CD14-positive monocyte (primary cell): ENCODE measurements around the gene CMTM8. TPM values are rescaled to one million over a fixed set of nuclear protein-coding genes. Genes with fewer than 3 reads are reported as not detected.

Source experiments
- DNase-seq, 3 donors: peaks; one replicate each; pipeline ENCODE4 v3.0.0-alpha.2; 2011 to 2022
- H2AFZ ChIP-seq: 2 replicates; pipeline ENCODE4 v1.6.0; 2012; ENCODE audit warnings: mild to moderate bottlenecking, low read depth, low read length, inconsistent platforms; ENCODE audit not compliant: insufficient read depth, poor library complexity, severe bottlenecking
- H3K27ac ChIP-seq, 2 donors: 1 replicate in 1 of 2; 2 replicates in 1 of 2; pipeline ENCODE4 v1.5.1; 2012 to 2013; ENCODE audit warnings: low read length in 2 of 2, control low read depth in 1 of 2, inconsistent platforms in 1 of 2, low read depth in 1 of 2, mild to moderate bottlenecking in 1 of 2
- H3K27me3 ChIP-seq, 2 donors: one replicate each; pipeline versions ENCODE4 v1.6.0 to v1.6.1; 2011 to 2013; ENCODE audit warnings: low read length in 2 of 2; ENCODE audit not compliant: control insufficient read depth in 2 of 2, insufficient read depth in 2 of 2
- H3K36me3 ChIP-seq, 2 donors: replicated peaks in 1 of 2; 1 replicate in 1 of 2; 2 replicates in 1 of 2; pipeline versions ENCODE4 v1.5.1 to v1.6.1; 2012 to 2013; ENCODE audit warnings: low read length in 2 of 2, control low read depth in 1 of 2, inconsistent platforms in 1 of 2, mild to moderate bottlenecking in 1 of 2; ENCODE audit not compliant: insufficient read depth in 2 of 2, control insufficient read depth in 1 of 2
- H3K4me1 ChIP-seq, 2 donors: 1 replicate in 1 of 2; 2 replicates in 1 of 2; pipeline versions ENCODE4 v1.5.1 to v1.6.1; 2012 to 2013; ENCODE audit warnings: low read length in 2 of 2, control low read depth in 1 of 2, inconsistent platforms in 1 of 2, mild to moderate bottlenecking in 1 of 2, moderate library complexity in 1 of 2; ENCODE audit not compliant: insufficient read depth in 2 of 2, control insufficient read depth in 1 of 2
- H3K4me2 ChIP-seq: replicated peaks from 2 replicates; pipeline ENCODE3; 2012; ENCODE audit warnings: low read length, moderate library complexity, mild to moderate bottlenecking; ENCODE audit not compliant: poor library complexity, severe bottlenecking; ENCODE audit errors: extremely low read depth
- H3K4me3 ChIP-seq, 3 experiments: fragments of 200-600 bp in 1 of 3; sonication (generic) in 1 of 3; replicated peaks in 1 of 3; 1 replicate in 2 of 3; 2 replicates in 1 of 3; pipeline ENCODE4 v1.5.1; 2011 to 2013; ENCODE audit warnings: low read length in 3 of 3, mild to moderate bottlenecking in 3 of 3, control low read depth in 2 of 3, low read depth in 2 of 3, inconsistent platforms in 1 of 3, moderate library complexity in 1 of 3
- H3K79me2 ChIP-seq: 2 replicates; pipeline ENCODE4 v1.6.0; 2012; ENCODE audit warnings: mild to moderate bottlenecking, control low read depth, inconsistent platforms, low read length, moderate library complexity; ENCODE audit not compliant: insufficient read depth
- H3K9ac ChIP-seq: 2 replicates; pipeline ENCODE4 v1.6.0; 2017; ENCODE audit warnings: low read length, mild to moderate bottlenecking; ENCODE audit not compliant: insufficient read depth, poor library complexity, severe bottlenecking
- H3K9me3 ChIP-seq, 2 donors: replicated peaks in 1 of 2; 1 replicate in 1 of 2; 2 replicates in 1 of 2; pipeline versions ENCODE4 v1.5.1 to v1.6.1; 2012 to 2013; ENCODE audit warnings: low read length in 2 of 2, control low read depth in 1 of 2; ENCODE audit not compliant: control insufficient read depth in 1 of 2, insufficient read depth in 1 of 2
- H4K20me1 ChIP-seq: 2 replicates; pipeline ENCODE4 v1.6.0; 2012; ENCODE audit warnings: mild to moderate bottlenecking, low read length, control low read depth, moderate library complexity; ENCODE audit not compliant: insufficient read depth
- H3K27ac Mint-ChIP-seq, 7 donors: one replicate each; pipeline ENCODE4 v1.8.0; 2020; ENCODE audit warnings: mild to moderate bottlenecking in 7 of 7, mixed read lengths in 7 of 7, moderate library complexity in 6 of 7, inconsistent platforms in 2 of 7
- H3K27me3 Mint-ChIP-seq, 3 donors: one replicate each; pipeline ENCODE4 v1.8.0; 2021 to 2022; ENCODE audit warnings: low read depth in 3 of 3, mild to moderate bottlenecking in 3 of 3, mixed read lengths in 3 of 3, moderate library complexity in 3 of 3, inconsistent platforms in 1 of 3
- H3K36me3 Mint-ChIP-seq, 2 donors: one replicate each; pipeline ENCODE4 v1.8.0; 2020; ENCODE audit warnings: mixed read lengths in 2 of 2, inconsistent platforms in 1 of 2, mild to moderate bottlenecking in 1 of 2
- H3K4me1 Mint-ChIP-seq: one replicate; pipeline ENCODE4 v1.8.0; 2020; ENCODE audit warnings: mild to moderate bottlenecking, mixed read lengths
- H3K4me3 Mint-ChIP-seq, 2 donors: one replicate each; pipeline ENCODE4 v1.8.0; 2020; ENCODE audit warnings: mild to moderate bottlenecking in 2 of 2, mixed read lengths in 2 of 2, moderate library complexity in 1 of 2
- H3K9me3 Mint-ChIP-seq, 7 donors: one replicate each; pipeline ENCODE4 v1.8.0; 2020 to 2022; ENCODE audit warnings: mixed read lengths in 7 of 7, mild to moderate bottlenecking in 6 of 7, moderate library complexity in 6 of 7, inconsistent platforms in 2 of 7
- CTCF ChIP-seq: fragments of 200-600 bp; IDR thresholded peaks from one replicate; pipeline ENCODE4 v1.8.0; 2022; ENCODE audit warnings: antibody characterized with exemption, mild to moderate bottlenecking
- WGBS: methylation state at CpG from one replicate; pipeline ENCODE4 v1.1.5; 2013; ENCODE audit warnings: missing lambda C conversion rate; ENCODE audit not compliant: insufficient coverage; 5-methylcytosine and 5-hydroxymethylcytosine counted together
- intact Hi-C, 2 donors: fragments of 100-400 bp; cut with micrococcal nuclease; formaldehyde crosslinking; loops; one replicate each; pipeline versions ENCODE4 v1.15.0 to v1.15.1; 2023
- polyA plus RNA-seq, 3 donors: library from polyadenylated mRNA; depleted of rRNA in 1 of 3; unstranded in 2 of 3; stranded (reverse) in 1 of 3; fragments of 300-500 nt in 2 of 3; fragments of >200 nt in 1 of 3; fragmentation: Illumina TruSeq in 2 of 3; gene quantifications; 1 replicate in 2 of 3; 2 replicates in 1 of 3; pipeline ENCODE4 v1.2.3, GENCODE V29; 2012 to 2021

Gene CMTM8
- polyA plus RNA-seq, 3 donors = 0.46 to 2.5 (median 0.94) TPM

DNA sequence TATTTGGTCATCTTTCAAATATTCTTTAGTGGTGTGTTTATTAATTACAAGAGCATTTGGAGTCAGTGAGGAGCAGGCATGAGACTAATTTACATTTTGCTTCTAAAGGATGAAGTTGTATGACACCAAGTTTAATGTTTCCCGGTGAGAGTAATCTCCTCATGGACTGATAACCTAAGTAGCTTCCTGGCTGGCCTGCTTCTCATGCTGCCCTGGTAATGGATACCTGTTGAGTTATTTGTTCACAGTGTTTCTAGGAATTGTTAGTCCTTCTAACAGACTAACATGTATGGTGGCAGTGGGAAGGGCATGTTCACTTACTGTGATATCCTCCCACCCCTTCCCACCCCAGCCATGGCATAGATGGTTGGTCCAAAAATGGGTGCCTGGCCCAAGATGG is 83.8 kb downstream of the CMTM8 start:
- Histone ChIP-seq H3K27ac (no peak overlapping the region), H3K9me3 (no peaks in the 10 kb centered on the region), H3K79me2 (no peaks in the 10 kb centered on the region), H3K27me3 (peaks cover 0 to 3% of the 10 kb centered on the region in 2 donors), H3K4me1 (no peaks in the 10 kb centered on the region), H2AFZ (no peak overlapping the region), H3K36me3 (no peaks in the 10 kb centered on the region), H3K4me3 (no peak overlapping the region), H3K4me2 (no peak overlapping the region), H4K20me1 (no peaks in the 10 kb centered on the region), H3K9ac (no peak overlapping the region)
- intact Hi-C loops = no loop called here
- Mint-ChIP-seq H3K9me3 (no peaks in the 10 kb centered on the region), H3K4me1 (peaks cover 8% of the 10 kb centered on the region), H3K4me3 (no peak overlapping the region), H3K27ac (no peak overlapping the region), H3K27me3 (peaks cover 4 to 15% (median 8%) of the 10 kb centered on the region in 3 donors), H3K36me3 (no peaks in the 10 kb centered on the region)
- TF ChIP-seq CTCF = no peak
- no peak for DNase-seq
- 100% methylated on average over 1 of the region's 1 CpG for WGBS

DNA sequence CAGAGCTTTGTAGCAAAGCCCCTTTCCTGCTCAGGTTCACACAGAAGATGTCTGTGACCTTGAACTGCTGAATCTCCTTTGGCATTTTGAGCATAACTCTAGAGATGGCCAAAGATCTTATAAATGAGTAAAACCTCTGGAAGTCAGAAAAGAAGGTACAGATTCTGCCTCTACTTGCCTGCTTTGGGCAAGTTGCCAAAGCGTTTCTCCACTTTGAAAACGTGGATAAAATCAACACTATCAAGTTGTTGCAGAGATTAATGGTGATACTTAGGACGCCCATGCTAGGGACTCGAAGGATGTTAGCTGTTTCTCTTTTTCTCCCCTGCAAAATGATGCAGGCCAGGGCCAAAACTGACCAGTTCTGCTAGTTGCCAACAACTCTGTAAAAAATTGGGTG is 85.1 kb downstream of the CMTM8 start:
- Mint-ChIP-seq H3K36me3 (no peaks in the 10 kb centered on the region), H3K27me3 (peaks cover 2 to 15% (median 12%) of the 10 kb centered on the region in 3 donors), H3K4me3 (no peak overlapping the region), H3K4me1 (peaks cover 8% of the 10 kb centered on the region), H3K27ac (no peak overlapping the region), H3K9me3 (no peaks in the 10 kb centered on the region)
- Histone ChIP-seq H3K4me1 (no peaks in the 10 kb centered on the region), H2AFZ (no peak overlapping the region), H3K79me2 (no peaks in the 10 kb centered on the region), H3K4me2 (no peak overlapping the region), H3K9me3 (no peaks in the 10 kb centered on the region), H3K27ac (no peak overlapping the region), H3K9ac (no peak overlapping the region), H3K27me3 (peaks cover 0 to 3% of the 10 kb centered on the region in 2 donors), H3K4me3 (no peak overlapping the region), H3K36me3 (no peaks in the 10 kb centered on the region), H4K20me1 (no peaks in the 10 kb centered on the region)
- intact Hi-C loops = no loop called here
- TF ChIP-seq CTCF = no peak
- DNase-seq = no peak
- 80% methylated on average over 2 of the region's 4 CpGs for WGBS
